HG02763 (cell line): ENCODE results near the gene PFN4.
A peak's percentile ranks its signal among the peaks of the same experiment; 100 is the strongest.
"Not testable (repeated sequence)": the region's sequence is repeated elsewhere in the genome, so short reads cannot be mapped to it uniquely, and the experiment has no call there.

Experiments used
- ATAC-seq: cut with Tn5 transposase; IDR thresholded peaks from one replicate; pipeline ENCODE4 v1.9.1; 2021; ENCODE audit warnings: mild to moderate bottlenecking, moderate library complexity; ENCODE audit not compliant: unreplicated experiment

Gene PFN4

GRCh38 chr2:24123195-24123921 is at the start of gene PFN4, which contains the start of gene FAM228B:
PFN4 (minus strand) TSS chr2:24123334; CDS start chr2:24122535, 799 bp downstream.
FAM228B (plus strand) TSS chr2:24123469; CDS start chr2:24124362, 893 bp downstream.
- peak; percentile 83 for ATAC-seq

DNA sequence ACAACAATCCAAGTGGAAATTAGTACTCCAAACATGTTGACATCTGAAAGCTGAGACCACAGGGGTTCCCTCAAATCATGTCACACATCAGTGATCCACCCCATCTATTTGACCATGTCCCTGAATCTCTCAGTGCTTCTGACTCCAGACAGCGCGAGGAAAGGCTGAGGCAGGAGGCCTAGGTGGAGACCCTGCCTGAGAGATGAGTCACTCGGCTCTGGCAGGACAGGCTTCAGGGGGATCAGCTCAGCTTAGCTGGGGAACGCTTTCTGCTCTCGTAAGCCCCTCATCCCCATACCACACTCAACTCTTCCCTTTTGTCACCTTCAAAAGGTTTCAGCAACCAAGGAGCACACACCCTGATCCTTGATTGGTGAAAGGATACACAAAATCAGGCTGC is 45.9 kb upstream of the PFN4 start:
- ATAC-seq = no peak

- ATAC-seq = peak; percentile 54
Measured at GRCh38 chr2:24164416-24164973, 41.4 kb upstream of the PFN4 start.

GRCh38 chr2:24163601-24164000 is 40.5 kb upstream of the PFN4 start:
- ATAC-seq = no peak

DNA sequence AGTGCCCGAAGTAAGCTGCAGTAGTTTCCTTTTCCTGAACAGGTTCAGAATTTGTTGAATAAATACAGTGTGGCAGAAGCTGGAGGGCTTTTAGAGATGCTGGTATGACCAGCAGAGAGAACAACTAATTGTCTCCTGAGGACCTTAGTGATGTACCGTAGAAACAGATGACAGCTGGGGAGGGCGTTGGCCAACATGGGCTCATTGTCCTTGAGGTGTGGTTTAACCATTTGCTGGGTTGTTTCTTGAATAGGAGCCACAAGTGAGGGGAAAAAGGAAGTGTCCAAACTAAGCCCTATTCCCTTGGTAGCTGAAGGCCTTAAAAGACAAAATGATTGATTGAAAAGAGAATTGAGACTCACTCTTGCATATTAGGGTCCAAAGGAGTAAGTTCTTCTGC is 40.1 kb upstream of the PFN4 start:
- ATAC-seq = no peak

DNA sequence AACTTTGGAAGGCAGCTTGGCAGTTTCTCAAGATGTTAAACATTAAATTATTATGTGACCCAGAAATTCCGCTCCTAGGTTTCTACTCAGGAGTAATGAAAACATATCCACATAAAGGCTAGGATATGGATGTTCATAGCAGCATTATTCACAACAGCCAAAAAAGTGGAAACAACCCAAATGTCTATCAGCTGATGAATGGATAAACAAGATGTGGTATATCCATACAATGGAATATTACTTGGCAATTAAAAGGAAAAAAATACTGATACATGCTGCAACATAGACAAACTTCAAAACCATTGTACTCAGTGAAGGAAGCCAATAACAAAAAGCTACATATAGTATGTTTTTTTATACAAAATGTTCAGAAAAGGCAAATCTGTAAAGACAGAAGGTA is 39.4 kb upstream of the PFN4 start:
- no peak for ATAC-seq

- no peak for ATAC-seq
Measured at GRCh38 chr2:24160761-24161160, 37.6 kb upstream of the PFN4 start.

- ATAC-seq = no peak
Measured at GRCh38 chr2:24159708-24160107, 36.6 kb upstream of the PFN4 start.

DNA sequence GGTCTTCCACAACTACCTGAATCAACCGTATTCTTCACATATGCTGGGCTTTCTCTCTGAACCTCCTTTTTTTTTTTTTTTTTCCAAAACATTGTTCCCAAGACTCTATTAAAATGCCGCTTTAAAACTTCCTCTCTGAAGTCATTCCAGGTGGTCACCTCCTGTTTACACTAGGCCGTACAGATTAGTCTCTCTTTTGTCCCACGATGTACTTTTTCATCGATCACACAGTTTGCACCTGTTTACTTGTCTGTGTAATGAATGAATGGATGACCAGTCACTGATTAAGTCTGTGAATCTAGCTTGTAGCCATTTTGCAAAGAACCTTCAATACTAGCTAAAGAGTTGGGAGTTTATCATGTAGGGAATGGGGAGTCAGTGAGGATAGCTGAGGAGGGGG is 35.0 kb upstream of the PFN4 start:
- no peak for ATAC-seq

DNA sequence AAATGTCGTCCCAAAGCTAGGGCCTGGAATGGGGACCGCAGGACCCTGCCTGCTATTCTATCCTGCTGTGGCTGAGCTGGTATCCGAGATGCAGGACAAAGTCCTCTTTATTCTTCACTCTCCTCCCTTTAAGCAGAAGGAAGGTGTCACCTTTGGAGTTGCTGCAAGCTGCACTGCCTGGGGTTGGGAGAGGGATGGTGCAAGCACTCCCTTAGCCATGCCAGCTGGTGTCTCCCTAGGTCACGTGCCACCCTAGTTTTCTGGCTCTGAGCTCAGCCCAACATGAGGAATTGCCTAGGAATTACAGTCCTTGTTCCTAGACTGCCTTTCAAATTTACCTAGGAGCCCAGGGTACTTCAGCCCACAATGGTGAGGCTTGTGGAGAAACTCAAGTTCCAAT is 30.3 kb upstream of the PFN4 start:
- no peak for ATAC-seq

DNA sequence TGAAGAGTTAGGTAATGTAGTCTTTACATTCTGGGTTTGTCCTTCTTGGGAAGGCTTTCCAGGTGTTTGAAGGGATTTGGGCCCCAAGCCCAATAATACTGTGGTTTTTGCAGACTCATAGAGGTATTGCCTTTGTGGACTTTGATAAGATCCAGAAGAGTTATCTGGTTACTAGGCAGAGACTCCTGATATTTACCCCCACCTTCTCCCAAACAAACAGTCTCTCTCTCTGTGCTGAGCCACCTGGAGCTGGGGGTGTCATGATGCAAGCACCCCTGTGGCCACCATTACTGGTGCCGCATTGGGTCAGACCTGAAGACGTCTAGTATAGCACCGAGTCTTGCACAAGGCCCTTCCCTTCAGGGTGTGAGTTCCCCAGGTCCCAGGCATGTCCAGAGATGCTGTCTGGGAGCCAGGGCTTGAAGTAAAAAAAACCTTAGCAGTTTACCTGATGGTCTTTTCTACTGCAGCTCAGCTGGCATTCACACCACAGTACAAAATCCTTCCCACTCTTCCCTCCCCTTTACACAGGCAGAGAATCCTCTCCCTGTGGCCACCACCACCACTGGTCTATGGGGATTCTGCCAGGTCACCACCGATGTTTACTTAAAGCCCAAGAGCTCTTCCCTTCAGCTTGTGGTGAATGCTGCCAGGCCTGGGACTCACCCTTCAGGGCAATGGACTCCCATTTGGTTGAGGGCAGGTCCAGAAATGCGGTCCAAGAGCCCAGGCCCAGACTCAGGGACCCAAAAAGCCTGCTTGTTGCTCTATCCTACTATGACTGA is 29.5 kb upstream of the PFN4 start:
- ATAC-seq = no peak

DNA sequence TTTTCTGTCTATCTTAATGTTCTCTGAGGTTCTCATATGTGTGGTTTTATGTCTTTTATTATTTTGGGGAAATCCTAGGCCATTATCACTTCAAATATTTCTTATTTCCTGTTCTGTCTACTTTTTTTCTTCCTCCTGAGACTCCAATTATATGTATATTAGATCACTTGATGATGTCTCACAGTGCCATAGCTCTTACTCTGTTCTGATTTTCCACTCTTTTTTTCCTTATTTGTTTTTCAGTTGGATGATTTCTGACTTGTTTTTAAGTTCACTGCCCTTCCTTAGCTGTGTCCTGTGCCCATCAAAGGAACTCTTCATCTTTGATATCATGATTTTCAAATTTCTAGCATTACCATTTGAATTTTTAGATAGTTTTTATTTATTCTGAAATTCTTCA is 24.2 kb upstream of the PFN4 start:
- no peak for ATAC-seq

DNA sequence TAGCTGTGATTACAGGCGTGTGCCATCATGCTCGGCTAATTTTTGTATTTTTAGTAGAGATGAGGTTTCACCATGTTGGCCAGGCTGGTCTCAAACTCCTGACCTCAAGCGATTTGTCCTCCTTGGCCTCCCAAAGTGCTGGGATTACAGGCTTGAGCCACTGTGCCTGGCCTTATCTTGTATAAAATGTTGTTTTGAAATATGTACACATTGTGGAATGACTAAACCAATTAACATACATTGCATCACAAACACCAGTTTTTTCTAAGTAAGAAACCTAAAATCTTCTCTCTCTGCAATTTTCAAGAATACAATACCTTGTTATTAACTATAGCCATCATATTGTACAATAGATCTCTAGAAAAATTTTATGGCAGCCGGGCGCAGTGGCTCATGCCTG is 17.2 kb upstream of the PFN4 start:
- ATAC-seq = not testable (repeated sequence)

- ATAC-seq = no peak
Measured at GRCh38 chr2:24132543-24132942, 9.4 kb upstream of the PFN4 start.

DNA sequence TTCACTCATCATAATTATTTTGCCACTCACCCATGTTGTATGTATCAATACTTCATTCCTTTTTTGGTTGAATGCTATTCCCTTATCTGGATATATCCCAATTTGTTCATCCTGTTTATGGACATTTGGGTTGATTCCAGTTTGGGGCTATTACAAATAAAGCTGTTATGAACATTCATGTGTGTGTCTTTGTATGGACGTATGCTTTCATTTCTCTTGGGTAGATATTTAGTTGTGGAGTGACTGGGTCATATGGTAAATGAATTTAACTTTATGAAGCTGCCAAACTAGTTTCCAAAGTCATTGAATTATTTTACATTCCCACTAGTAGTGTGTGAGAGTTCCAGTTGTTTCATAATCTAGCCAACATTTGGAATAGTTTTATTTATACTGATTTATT is 2.8 kb upstream of the PFN4 start:
- no peak for ATAC-seq

DNA sequence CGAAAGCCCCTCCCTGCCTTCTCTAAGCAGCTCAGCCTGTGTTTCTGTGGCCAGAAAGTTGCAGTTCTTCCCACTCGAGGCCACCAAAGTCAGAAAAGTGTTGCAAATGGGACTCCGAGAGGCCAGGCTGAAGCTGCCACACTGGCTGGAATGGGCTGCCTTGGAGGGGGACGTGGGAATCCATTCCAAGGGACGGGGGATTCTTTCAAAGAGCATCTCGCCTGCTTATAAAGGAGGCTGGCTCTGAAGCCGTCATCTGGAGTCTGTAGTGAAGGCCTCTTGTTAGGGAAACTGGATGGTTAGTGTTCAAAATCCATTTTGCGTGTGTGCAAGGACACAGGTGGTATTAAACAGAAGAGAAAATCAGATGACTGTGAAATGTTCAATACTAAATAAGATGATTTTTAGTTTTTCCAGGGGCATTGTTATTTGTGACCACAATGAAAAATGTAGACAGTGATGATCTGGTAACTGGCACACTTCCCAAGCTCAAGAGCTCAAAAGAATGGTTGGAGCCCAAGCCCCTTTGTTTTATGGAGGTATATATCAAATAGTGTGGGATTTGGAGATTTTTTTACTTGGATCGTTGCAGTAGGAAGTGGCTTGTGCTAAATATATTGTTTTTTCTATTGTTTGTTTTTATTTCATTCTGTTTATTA is 917 bp upstream of the PFN4 start:
- peak; percentile 9 for ATAC-seq

GRCh38 chr2:24122366-24123194 is 554 bp downstream of the PFN4 start:
- ATAC-seq = no peak

DNA sequence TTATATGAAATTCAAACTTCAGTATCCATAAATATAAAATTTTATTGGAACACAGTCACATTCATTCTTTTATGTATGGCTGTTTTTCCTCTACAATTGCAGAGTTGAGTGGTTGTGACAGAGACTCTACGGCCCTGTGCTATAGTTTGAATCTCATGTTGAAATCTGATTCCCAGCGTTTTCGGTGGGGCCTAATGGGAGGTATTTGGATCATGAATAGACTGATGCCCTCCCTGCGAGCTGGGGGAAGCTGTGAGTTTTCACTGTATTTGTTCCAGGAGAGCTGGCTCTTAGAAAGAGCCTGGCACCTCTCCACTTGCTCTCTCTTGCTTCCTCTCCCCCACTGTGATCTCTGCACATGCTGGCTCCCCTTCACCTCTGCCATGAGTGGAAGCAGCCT is 1.7 kb downstream of the PFN4 start:
- ATAC-seq = no peak

DNA sequence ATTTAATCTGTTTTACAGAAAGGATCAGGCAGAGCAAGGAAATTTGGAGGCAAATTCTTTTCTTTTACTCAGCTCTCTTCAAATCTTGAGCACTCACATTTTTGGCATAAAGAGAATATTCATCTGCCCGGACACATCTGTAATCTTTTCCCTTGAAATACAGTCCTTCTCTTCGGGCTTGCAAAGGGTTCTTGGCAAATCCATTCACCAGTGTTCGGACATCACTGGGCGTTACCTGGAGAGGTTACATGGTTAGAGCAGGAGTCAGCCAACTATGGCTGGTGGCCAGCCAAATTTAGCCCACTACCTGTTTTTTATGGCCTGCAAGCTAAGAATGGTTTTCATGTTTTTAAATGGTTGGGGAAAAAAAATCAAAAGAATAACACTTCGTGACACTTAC is 2.1 kb downstream of the PFN4 start:
- no peak for ATAC-seq

GRCh38 chr2:24117902-24118301 is 5.2 kb downstream of the PFN4 start:
- ATAC-seq = no peak

DNA sequence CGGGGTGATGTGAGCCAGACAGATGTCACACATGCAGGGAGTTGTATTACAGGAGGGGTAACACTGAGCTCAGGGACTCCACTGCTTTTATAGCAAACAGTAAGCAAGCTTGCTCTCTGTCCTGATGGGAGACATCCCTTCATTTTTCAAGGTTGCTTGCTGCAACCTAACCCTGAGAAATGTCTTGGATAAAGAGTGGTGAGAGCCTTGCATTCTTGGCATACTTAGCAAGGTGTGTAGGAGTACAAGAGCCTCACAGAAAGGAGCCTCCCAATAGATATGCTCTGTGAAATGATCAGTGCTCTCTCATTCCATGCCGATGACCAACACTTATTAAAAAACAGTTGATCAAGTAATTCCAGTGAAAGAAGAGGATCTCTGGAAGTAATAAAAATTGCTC is 8.1 kb downstream of the PFN4 start:
- ATAC-seq = no peak
